CD1c-positive myeloid dendritic cell (primary cell): ENCODE data around the gene OMG.
A peak's percentile ranks its signal among the peaks of the same experiment; 100 is the strongest.
"Not testable (repeated sequence)": the region's sequence is repeated elsewhere in the genome, so short reads cannot be mapped to it uniquely, and the experiment has no call there.

ENCODE experiments used
- DNase-seq: peaks from one replicate; pipeline ENCODE4 v3.0.0-alpha.2; 2016; ENCODE audit errors: extremely low spot score

The OMG gene

GRCh38 chr17:31297090-31297489 lies at the start of gene OMG:
Gene OMG (minus strand): TSS chr17:31297239. CDS start chr17:31296331, 908 bp downstream.
- no peak for DNase-seq

GRCh38 chr17:31345191-31345747 lies 48.2 kb upstream of the OMG start:
- not testable (repeated sequence) for DNase-seq

- no peak for DNase-seq
Observed at GRCh38 chr17:31339906-31340661, 43.0 kb upstream of the OMG start.

- DNase-seq, result no peak
Observed at GRCh38 chr17:31329221-31329620, 32.2 kb upstream of the OMG start.

GRCh38 chr17:31328160-31328535 lies 31.1 kb upstream of the OMG start:
- no peak for DNase-seq

GRCh38 chr17:31327534-31328159 lies 30.6 kb upstream of the OMG start:
- no peak for DNase-seq

GRCh38 chr17:31323551-31323950 lies 26.5 kb upstream of the OMG start:
- DNase-seq, result no peak

- no peak for DNase-seq
Observed at GRCh38 chr17:31321966-31322365, 24.9 kb upstream of the OMG start.

- peak; percentile 95 for DNase-seq
Observed at GRCh38 chr17:31321481-31321880, 24.4 kb upstream of the OMG start, which contains the start of gene EVI2A. Gene EVI2A (minus strand): TSS chr17:31321622. CDS start chr17:31319013, 2,609 bp downstream.

- DNase-seq, result peak; percentile 31
Observed at GRCh38 chr17:31320791-31321190, 23.8 kb upstream of the OMG start.

- DNase-seq, result peak; percentile 27
Observed at GRCh38 chr17:31320241-31320640, 23.2 kb upstream of the OMG start.

GRCh38 chr17:31318851-31319661 lies 22.0 kb upstream of the OMG start:
- DNase-seq, result peak; percentile 85

- peak; percentile 87 for DNase-seq
Observed at GRCh38 chr17:31318298-31318801, 21.3 kb upstream of the OMG start.

- peak; percentile 68 for DNase-seq
Observed at GRCh38 chr17:31314782-31315100, 17.7 kb upstream of the OMG start.

GRCh38 chr17:31313982-31314781 lies 17.1 kb upstream of the OMG start, which contains the start of gene EVI2B:
Gene EVI2B (minus strand): TSS chr17:31314054. CDS start chr17:31305609, 8,445 bp downstream.
- DNase-seq, result peak; percentile 92

- DNase-seq, result peak; percentile 33
Observed at GRCh38 chr17:31312223-31312622, 15.2 kb upstream of the OMG start.

GRCh38 chr17:31311526-31311925 lies 14.5 kb upstream of the OMG start:
- peak; percentile 15 for DNase-seq

- peak; percentile 19 for DNase-seq
Observed at GRCh38 chr17:31310886-31311285, 13.8 kb upstream of the OMG start.

- peak; percentile 43 for DNase-seq
Observed at GRCh38 chr17:31310260-31310659, 13.2 kb upstream of the OMG start.

GRCh38 chr17:31309556-31309955 lies 12.5 kb upstream of the OMG start:
- DNase-seq, result peak; percentile 89
